HG02938 (cell line): Measurements from ENCODE around the gene SPATA25.
"Not testable (repeated sequence)": the region's sequence is repeated elsewhere in the genome, so short reads cannot be mapped to it uniquely, and the experiment has no call there.

Experiments used
- ATAC-seq: cut with Tn5 transposase; IDR thresholded peaks from one replicate; pipeline ENCODE4 v1.9.1; 2021; ENCODE audit warnings: mild to moderate bottlenecking, moderate library complexity; ENCODE audit not compliant: unreplicated experiment

SPATA25 gene, protein sequence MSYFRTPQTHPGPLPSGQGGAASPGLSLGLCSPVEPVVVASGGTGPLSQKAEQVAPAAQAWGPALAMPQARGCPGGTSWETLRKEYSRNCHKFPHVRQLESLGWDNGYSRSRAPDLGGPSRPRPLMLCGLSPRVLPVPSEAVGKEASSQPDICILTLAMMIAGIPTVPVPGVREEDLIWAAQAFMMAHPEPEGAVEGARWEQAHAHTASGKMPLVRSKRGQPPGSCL

DNA sequence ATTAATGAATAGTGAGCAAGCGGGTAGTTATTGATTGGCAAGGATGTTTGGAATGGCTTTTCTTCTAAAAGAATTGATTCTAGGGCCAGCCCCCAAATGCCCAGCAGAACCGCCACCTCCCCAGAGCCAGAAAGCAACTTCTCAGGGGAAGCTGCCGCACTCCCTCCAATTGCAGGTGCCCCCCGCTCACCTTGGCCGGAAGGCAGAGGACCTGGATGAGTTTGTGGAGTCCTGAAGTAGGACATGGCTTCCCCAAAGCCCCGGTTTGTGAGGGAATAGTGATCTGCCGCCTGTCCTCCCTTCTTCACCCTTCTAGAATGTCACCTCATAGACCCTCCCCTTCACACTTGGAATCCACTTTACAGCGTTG lies at the start of gene SPATA25:
Gene SPATA25 (minus strand): TSS at position 277 of the 370 bp plus-strand sequence. CDS start 32 bp downstream, at position 245.
- ATAC-seq: no peak

DNA sequence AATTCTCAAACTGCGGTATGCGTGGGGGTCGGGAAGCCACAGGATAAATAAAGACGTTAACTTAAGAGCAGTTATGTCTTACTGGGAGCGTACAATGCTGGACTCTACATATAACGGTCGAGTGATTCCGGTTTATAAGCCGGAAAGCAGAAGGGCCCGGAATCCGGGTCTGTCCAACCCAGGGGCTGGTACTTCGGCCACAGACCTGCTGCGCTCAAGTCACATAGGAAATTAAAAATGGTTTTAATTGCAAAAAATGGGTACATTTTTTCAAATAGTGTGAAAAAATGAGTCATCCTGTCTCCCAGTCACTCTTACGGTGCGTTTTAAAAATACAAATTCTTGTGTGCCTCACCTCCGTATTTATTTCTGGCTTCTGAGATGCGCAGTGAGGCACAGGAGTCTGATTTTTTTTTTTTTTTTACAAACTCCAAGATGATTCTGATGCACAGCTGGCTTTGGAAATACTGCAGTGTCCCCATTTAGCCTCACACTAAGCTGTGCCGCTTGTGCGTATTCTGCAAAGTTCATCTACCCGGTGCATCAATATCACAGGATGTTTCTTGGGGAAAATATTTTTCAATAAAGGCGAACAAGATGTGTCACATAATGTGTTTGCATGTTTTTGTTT lies 48.1 kb upstream of the SPATA25 start:
- peak; percentile 14 for ATAC-seq

DNA sequence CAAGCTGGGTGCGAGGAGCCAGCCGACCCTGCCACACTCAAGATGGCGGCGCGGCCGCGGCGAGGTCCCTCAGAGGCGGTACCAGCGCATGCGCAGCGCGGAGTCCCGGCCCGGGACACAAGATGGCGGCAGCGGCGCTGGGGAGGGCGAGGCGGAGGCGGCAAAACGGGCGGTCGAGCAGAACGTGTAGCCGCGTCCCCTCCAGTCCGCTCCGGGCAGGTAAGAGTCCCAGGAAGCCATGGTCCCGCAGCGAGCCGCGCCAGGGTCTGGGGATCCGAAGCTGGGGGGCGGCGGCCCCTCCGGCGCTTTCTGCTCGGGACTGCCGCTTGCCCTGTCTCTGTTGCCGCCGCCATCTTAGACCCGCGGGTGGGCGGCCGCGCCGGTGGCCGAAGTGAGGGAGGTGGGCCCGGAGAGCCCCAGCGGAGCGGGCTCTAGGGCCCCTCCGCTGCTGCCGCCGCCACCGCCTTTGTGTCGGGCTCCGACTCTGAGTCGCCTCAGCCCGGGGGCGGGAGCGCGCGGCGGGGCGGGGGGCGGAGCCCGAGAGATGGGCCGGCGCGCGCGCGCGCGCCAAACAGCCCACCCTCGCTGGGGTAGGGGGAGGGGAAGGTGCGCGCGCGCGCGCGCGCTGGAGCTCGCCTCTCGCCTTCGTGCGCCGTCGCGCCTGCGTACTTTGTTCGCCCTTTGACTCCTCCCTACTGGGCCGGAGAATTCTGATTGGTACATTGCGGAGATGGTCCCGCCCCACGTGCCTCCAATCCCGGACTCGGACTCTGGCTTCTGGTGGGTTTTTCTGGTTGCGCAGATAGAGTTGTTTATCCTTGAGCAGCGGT lies 47.4 kb upstream of the SPATA25 start, which contains the start of gene PCIF1:
Gene PCIF1 (plus strand): TSS at position 98 of the 830 bp plus-strand sequence. CDS start 4,317 bp downstream, outside the sequence.
- peak; percentile 73 for ATAC-seq

DNA sequence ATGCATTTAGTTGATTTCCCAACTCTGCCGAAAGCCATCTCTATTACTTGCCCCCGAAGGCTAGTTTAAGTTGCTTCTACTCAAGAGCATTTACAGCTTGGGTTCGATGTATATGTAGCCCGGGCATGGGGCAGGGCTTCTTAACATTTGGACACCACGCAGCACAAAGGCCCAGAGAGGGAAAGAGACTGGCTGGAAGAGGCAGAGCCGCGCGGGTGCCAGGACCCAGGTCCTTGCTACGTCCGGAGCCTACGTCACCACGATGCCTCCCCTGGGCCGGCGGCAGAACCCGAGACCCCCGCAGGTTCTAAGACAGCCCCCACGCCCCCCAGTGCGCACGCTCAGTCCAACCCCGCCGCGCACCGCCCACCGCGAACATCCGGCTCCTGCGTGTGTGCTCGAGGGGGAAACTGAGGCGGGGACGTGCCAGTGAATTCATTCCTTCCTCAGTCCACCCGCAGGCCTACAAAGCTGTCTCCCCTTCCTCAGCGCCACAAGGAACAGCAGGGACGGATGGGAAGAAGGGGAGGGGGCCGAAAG lies 46.7 kb upstream of the SPATA25 start:
- ATAC-seq: peak; percentile 20

DNA sequence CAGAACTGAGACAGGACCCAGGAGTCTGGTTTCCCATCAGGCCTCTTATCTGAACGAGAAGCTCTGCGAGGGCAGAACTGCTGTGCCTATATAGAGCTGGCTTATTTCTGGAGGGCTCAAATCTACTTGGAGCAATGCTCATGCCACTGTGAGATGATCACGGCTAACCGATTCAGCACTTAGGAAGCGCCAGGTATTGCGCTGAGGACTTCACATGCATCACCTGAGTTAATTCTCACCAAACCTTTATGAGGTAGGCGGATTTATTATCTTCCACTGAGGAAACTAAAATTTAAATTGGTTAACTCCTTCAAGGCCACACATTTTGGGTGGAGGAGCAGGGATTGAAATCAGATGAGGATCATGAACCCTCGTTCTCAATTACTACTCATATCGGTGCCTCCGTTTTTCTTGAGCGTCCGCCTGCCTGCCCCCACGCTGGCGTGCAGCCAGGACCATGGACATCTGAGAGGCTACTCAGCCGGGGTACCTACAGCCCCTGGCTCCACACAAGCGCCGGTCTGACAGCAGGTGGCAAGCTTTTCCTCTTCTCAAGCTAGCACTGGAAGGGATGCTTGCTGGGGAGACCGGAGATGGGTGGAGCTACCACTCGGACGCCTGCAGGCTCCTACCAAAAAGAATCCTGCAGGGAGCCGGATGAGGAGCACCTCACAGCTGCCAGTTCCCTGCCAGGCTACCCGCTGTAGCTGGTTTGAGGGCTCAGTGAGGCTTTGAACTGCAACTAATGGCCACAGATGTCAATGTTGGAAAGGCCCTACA lies 46.0 kb upstream of the SPATA25 start:
- no peak for ATAC-seq

DNA sequence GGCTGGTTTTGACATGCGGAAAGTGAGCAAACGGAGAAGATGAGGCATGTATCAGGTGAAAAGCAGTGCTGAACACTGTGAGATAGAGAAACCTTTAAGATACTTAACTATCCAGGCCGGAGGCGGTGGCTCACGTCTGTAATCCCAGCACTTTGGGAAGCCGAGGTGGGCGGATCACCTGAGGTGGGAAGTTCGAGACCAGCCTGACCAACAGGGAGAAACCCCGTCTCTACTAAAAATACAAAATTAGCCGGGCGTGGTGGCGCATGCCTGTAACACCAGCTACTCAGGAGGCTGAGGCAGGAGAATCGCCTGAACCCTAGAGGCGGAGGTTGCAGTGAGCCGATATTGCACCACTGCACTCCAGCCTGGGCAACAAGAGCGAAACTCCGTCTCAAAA lies 44.3 kb upstream of the SPATA25 start:
- not testable (repeated sequence) for ATAC-seq

DNA sequence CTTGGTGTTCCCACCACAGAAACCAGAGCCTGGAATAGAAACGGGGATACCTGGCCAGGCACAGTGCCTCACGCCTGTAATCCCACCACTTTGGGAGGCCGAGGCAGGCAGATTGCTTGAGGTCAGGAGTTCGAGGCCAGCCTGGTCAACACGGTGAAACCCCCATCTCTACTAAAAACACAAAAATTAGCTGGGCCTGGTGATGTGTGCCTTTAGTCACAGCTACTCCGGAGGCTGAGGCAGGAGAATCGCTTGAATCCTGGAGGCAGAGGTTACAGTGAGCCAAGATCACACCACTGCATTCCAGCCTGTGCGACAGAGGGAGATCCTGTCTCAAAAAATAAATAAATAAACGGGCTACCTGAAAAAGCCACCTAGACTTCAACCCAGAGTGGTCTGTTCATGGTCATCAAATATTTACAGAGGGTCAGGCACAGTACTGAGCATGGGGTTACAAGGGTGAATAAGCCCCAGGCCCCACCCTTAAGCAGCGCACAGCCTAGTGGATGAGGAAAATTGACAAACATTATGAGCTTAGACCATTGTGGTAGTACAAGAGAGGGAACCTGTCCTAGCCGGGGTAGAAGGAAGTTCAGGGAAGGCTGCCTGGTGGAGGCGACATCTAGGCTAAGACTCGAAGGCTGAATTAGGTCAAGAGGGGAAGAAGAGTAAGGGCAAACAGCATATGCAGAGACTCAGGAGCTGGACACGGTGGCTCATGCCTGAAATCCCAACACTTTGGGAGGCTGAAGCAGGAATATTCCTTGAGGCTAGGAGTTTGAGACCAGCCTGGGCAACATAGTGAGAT lies 39.9 kb upstream of the SPATA25 start:
- no peak for ATAC-seq

DNA sequence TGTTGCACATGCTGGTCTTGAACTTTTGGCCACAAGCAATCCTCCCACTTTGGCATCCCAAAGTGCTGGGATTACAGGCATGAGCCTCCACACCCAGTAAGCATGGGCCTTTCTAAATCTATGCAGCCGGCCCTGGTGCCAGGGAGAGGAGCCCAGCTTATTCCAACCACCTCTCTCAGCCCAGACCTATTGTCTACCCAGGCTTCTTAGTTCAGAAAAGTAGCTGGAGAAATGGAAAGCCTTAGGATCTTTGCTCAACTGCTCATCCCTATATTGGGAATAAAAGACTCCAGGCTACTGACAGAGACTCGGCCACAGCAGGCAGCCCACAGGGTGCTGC lies 39.3 kb upstream of the SPATA25 start:
- no peak for ATAC-seq

DNA sequence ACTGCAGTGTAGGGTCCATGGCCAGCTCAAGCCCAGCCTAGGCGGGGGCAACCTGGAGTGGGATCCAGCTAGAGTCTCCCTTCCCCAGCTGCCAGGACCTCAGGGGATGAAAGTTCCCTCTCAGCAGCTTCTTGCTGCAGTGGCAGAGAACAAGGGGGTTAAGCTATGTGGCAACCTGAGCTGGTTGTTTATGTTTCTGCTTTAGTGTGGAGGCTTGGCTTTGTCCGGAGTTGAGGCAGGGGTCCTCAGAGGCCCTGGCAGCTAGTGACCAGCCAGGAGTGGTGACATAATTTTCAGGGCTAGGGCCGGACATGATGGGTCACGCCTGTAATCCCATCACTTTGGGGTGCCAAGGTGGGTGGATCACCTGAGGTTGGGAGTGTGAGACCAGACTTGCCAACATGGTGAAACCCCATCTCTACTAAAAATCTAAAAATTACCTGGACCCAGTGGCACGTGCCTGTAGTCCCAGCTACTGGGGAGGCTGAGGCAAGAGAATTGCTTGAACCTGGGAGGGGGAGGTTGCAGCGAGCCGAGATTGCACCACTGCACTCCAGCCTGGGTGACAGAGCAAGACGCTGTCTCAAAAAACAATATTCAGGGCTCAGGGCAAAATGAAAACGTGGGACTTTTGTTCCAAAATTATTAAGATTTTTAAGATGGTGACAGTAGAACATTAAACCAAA lies 38.5 kb upstream of the SPATA25 start:
- no peak for ATAC-seq

DNA sequence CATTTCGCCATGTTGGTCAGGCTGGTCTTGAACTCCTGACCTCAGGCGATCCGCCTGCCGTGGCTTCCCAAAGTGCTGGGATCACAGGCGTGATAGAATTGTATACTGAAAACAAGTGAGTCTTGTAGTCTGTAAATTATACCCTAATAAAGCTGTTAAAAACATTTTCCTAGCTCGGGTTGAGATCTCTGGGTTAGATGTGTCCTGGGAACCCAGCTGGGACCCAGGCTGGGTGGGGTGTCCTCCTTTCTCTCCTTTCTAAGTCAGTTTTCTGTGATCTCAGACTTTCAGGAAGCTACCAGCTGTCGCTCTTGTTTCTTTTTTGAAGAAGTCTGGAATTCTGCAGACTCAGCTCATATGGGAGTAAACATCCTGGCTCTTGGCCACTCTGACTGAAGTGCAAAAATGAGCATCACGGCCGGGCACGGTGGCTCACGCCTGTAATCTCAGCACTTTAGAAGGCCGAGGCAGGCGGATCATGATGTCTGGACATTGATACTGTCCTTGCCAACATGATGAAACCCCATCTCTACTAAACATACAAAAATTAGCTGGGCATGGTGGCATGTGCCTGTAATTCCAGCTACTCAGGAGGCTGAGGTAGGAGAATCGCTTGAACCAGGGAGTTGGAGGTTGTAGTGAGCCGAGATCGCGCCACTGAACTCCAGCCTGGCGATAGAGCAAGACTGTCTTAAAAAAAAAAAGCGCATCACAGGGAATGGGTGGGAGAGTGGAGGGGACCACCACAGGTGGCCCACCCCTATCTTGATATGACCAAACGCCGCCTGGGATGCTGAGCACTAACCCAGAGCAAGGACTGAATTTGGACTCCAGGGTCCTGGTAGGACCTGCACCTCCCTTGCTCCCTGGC lies 37.2 kb upstream of the SPATA25 start:
- no peak for ATAC-seq

DNA sequence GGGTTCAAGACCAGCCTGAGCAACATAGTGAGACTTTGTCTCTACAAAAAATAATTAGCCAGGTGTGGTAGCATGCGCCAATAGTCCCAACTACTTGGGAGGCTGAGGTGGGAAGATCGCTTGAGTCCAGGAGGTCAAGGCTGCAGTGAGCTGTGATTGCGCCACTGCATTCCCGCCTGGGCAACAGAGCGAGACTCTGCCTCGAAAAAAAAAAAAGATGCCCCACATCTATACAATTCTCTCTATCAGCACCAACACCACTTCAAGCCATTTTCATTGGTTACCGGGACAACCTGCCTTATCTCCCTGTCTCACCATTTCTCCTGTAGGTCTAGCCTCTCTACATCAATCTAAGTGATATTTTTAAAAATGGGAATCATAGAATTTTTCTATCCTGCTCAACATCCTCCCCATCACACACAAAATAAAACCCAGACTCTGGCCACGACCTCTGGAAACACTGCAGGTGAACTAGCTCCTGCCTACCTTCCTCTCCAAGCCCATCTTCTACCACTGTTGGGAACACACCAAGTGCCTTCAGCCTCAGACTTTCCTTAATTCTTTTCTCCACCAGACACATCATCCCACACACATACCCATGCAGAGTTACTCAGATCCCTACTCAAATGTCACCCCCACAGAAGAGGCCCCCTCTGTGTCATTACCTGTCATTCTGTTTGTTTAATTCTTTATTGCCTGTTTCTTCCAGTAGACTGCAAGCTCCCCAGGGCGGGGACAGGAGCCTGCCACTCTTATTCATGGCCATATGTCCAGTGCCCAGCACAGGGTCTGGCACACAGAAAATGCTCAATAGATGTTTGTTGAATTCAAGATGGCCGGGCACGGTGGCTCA lies 34.1 kb upstream of the SPATA25 start:
- no peak for ATAC-seq

DNA sequence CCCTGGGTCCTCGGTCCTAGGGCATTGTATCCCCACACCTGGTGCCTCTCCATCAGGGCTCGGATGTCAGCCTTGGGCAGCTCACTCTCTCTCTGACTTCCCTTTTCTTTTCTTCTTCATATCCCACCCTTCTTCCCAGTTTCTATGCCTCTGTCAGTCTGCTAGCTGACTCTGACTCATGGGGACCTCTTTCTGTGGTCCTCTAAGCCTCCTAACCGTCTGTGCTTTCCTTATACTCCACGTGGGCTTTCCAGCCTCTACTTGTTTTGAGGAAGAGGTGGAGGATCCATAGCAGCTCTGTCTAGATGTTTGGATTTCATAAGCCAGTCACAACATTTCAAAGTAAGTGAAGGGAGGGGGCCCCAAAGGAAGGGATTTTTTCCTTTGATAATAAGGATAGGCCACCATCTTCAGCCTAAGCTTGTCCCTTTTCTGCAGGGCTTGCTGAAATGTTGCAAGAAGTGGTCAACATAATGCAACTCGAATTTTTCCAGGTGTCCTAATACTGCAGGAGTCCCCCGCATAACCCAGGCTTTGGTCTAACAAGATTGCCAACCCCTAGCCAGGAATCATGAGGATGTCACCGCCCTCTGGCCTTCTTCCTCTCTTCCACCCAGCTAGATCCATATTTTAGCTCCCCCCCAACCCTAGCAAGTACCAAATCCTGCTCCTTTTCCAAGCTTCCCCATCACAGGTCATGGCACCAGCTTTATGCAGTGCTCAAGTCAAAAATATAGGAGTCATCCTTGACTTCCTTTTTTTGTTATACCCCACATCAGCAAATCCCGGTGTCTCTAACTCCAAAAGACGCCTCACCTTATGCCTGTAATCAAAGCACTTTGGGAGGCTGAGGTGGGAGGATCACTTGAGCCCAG lies 33.3 kb upstream of the SPATA25 start:
- ATAC-seq: no peak

DNA sequence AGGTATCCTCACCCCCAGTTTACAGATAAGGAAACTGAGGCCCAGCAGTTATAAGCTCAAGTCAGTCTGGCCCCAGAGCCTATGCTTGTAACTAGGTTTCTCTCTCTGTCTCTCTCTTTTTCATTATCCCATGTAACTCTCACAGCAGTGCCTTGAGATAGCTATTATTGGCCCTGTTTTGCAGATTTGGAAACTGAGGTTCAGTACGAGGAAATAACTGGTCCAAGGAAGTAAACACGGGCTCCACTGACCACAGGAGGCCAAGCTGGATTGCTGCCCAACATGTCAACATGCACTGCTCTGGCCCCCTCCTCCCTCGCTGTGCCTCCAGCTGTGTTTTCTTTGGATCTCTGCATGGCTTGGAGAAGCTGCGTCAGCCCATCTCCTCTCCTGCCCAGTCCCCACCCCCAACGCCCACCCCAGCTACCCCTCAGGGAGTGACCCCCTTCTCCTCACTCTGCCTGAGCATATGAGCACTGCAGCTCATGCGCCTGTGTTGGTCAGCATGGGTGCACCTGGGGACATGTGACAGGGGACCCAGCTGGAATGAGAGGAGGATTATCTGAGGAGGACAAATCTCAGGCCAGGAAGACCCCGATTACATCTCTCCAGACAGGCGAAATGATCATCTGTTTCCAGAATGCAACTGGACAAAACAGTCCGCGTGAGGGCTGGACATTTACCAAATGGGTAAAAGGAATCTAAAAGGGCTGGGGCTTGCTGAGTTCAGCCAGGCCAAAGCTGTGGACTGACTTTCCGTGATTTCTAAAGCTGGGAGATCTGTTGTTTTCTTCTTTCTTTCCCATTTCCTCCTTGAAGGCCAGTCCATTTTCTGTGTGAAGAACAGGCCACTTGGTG lies 32.3 kb upstream of the SPATA25 start:
- ATAC-seq: no peak

DNA sequence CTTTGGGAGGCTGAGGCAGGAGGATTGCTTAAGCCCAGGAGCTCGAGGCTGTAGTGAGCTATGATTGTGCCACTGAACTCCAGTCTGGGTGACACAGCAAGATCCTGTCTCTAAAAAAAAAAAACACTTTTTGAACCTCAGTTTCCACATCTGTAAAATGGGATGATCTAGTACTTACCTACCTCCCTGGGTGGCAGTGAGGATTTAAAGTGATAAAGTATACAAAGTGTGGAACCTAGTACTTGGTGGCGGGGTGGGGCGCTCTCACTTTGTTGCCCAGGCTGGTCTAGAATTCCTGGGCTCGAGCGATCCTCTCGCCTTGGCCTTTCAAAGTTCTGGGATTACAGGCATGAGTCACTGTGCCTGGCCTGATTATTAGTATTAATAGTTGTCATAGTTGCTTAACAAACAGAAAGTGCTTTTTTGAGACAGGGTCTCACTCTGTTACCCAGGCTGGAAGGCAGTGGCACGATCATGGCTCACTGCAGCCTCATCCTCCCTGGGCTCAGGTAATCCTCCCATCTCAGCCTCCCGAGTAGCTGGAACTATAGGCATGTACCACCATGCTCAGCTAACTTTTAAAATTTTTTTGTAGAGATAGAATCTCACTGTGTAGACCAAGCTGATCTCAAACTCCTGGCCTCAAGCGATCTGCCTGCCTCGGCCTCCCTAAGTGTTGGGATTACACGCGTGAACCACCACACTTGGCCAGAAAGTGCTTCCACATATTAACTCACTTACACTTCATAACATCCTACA lies 31.5 kb upstream of the SPATA25 start:
- no peak for ATAC-seq

DNA sequence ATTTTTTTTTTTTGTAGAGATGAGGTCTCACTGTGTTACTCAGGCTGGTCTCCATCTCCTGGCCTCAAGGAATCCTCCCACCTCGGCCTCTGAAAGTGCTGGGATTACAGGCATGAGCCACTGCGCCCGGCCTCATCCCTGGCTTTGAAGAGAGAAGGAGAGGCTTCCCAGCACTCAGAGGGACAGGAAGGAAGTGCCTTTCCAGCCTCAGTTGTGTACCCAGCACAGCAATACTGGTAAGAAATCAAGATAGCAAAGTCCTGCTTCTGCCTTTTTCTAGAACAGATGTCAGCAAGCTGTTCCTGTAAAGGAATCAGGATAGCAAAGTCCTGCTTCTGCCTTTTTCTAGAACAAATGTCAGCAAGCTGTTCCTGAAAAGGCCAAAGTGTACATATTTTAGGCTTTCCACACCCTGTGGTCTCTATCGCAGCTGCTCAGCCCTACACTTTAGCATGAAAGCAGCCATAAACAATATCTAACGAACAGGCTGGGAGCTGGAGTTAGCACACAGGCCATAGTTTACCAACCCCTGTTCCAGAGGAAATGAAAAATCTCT lies 30.8 kb upstream of the SPATA25 start:
- ATAC-seq: no peak
